HG03575 (cell line): ENCODE measurements around the gene CDH22.

ENCODE experiments used
- ATAC-seq: cut with Tn5 transposase; IDR thresholded peaks from one replicate; pipeline ENCODE4 v1.9.1; 2021; ENCODE audit not compliant: unreplicated experiment, insufficient number of reproducible peaks, low FRiP score; ENCODE audit errors: extremely low read depth

The CDH22 gene

DNA sequence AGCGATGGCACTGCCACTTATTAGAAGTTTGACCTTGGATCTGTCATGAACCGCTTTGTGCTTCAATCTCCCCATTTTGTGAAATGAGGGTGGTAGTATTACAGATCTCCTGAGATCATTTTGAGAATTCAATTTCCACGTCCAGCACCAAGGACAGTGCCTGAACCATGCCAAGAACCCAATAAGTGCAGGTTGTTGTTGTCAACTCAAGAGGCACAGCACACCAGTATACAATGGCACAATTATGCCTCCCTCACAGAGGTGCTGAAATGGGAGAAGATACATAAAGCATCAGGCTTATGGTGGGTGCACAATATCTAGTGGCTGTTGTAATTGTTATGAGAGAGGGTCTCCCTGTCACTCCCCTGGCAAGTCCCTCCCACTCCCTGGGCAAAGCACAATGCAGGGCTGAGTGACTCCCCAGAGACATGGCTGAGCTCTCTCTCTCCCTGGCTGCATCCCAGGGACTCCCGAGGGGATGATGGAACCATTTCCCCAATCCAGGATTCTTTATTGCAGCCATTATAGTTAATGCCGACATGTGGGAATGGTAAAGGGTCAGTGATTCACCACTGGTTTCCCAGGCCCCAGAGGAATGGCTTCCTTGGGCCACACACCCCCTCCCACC lies 78.7 kb downstream of the CDH22 start:
- ATAC-seq: no peak

DNA sequence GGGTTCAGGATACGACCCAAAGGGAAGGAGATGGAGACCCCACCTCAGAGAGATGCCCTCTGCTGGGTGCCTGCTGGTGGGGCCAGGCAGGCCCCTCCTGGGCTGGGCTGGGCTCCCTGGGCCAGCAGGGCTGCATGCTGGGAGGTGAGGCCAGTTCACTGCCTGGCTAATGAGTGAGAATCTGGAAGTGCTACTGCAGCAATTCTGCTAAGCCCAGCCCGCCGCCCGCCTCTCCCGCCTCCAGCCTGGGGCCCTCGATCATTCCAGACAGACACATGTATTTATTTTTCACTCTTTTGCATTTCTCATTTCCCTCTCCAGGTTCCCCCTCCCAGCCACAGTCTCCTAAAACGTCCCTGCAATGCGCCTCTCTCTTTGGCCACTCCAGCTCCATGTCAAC lies 79.6 kb downstream of the CDH22 start:
- no peak for ATAC-seq

DNA sequence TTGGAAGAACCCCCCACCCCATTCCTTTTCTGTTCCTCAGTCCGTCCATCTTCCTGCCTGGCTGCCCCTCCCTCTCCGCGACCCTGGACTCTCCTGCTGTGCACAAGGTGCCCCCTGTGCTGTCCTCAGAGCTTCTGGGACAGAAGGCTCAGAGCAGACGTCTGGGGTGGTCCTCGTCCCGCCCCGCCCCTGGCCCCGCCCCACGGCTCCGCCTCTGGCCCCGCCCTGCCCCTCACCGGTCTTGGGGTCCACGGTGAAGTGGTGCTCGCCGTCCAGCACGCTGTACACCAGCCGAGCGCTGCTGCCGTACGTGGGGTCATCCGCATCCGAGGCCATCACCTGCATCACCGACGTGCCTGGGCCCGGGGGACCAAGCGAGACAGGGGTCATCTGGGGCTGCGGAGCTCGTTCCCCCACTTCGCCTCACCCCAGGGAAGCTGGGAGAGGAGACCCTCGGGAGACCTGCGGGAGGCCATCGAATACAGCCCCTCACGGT lies 81.0 kb downstream of the CDH22 start:
- ATAC-seq: no peak

DNA sequence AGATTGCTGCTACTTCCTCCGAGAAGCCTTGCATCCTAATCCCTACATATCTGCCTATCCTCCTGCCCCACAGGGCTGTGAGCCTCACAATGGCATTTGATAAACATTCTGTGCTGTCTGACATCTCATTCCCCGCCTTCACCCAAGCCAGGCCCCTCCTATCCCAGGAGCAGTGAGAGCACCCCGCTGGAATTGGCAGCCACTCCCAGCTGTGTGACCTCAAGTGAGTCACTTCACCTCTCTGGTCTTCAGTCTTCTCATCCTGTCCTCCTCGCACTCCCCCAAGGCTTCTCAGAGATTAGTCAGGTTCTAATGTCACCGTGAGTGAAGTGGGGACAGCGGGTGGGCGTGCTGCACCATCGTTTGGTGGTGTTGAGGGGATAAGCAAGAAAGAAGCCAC lies 81.7 kb downstream of the CDH22 start:
- ATAC-seq: no peak

DNA sequence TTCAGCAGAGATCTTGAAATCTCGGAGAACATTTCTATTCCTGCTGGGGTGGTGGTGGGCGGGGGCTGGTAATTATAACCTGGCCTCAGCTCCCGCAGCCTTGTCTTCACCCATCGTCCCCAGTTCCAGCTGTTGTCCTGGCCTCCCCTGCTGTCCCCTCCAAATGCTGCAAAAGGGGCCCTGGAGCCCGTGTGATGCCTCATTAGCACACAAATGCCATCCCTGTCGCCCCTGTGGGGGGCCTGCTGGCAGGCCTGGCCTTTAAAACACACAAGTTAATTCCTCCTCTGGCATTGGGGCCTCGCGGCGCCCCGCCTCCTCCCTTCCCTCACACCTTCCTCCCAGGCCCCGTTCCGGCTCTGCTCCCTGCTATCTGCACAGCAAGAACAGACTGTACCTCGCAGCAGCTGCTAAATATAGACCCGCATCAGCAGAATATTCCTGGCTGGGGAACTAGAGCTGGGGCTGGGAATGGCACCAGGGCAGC lies 85.7 kb downstream of the CDH22 start:
- ATAC-seq: no peak

DNA sequence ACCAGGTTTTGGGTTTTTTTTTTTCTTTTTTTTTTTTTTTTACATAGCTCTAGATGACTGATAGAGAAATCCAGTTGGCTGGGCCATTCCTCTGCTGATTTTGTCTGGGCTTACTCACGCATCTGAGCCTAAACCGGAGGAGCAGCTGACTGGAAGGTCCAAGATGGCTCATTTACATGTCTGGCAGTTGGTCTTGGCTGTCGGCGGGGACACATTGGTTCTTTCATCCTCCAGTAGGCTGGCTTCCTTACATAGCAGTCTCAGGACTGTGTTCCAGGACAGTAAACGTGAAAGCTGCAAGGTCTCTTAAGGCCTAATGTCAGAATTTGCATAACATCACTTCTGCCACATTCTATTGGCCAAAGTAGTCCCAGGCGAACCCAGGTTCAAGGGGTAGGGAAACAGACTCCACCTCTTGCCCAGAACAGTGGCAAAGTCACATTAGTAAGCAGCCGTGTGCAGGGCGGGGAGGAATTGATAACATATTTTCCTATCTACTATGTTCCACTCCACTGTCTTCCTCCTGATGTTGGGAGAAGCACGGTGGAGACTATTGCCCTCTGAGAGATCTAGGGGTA lies 87.0 kb downstream of the CDH22 start:
- no peak for ATAC-seq

DNA sequence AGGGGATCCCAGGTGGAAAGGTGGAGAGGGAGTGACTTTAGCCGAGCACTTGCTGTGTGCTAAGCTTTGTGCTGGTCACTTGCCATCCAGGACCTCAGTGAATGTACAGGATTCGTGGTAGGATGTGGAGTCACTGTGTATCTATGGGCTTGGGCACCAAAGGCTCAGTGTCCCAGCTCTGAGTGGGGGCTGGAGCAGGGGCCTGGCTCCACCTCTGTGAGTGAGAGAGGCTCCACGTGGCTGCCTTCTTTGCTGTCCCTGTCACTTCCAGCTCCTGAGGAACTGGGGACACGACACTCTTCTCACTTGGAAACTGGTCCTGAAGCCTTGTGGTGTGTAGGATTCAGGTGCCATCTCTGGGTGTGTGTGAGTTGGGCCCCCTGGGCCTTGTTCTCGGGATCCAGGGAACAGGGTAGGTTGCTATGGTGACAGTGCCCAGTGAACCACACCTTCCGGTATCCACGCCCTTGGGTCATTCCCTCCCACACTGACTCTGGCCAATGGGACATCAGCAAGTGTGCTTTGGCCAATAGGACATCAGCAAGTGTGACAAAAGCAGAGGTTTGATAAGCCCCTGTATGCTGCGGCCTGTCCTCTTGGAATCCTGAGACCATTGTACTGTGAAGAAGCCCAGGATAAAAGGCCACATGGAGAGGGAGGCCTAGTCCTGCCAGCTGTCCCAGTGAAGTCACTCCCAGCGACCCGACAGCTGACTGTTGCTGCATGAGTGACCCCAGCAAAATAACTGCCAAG lies 87.7 kb downstream of the CDH22 start:
- no peak for ATAC-seq

DNA sequence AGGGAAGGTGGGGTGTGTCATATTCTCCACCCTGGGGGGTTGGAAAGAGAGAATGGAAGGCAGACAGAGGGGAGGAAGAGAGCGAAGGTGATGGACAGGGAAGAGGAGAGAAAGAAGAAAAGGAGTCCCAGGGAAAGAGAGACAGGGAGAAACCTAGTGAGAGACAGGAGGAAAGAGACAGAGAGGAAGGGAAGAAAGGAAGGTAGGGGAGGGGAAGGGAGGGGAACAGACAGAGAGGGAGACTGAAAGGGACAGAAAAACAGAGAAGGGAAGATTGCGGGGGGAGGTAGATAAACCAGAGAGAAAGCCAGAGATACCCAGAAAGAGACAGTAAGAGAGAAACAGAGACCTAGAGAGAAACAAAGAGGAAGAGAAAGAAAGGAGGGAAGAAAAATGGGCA lies 88.4 kb downstream of the CDH22 start:
- ATAC-seq: no peak

DNA sequence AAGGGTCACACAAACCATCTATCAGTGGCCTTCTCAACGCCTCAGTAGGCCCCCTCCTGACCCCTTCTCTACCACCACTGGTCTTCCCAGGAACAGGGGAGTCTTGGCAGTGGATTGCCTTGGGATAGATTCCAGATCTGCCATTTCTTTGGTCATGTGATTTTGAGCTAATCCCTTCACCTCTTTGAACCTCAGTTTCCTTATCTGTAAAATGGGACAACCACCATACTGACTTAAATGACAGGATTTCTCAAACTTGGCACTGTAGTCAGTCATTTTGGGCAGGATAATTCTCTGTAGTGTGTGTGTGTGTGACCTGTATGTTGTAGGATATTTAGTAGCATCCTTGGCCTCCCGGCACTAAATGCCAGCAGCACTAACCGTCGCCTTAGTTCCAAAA lies 89.1 kb downstream of the CDH22 start:
- no peak for ATAC-seq

DNA sequence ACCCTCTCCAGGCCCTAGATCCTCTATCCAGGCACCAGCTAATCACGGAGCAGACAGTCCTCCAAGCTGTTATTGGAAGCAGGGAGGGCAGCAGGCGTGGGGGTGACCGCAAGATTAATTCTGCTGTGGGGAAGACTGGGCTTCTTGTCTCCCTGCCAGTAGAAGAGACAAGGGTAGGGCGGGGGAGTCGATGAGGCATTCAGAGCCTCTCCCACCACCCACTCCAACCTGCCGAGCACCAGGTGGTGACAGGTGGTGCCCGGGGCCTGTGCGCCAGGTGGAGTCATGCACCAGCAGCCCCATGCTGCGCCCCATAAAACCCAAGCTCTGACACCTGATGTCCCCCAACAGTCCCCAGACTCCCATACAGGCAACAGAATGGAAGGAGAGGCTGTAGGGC lies 89.6 kb downstream of the CDH22 start:
- ATAC-seq: no peak

DNA sequence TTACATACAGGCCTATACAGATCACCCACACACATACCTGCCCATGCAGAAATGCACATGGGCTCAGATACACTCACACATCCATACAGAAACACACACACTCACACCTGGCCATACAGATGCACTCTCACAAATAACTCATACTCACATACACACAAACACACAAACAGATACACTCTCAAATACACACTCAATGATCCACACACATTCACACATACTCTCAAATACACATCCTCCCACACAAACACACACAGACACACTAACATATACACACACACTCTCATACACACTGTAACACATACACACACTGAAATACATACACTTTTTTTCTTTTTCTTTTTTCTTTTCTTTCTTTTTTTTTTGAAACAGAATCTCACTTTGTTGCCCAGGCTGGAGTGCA lies 90.7 kb downstream of the CDH22 start:
- no peak for ATAC-seq

DNA sequence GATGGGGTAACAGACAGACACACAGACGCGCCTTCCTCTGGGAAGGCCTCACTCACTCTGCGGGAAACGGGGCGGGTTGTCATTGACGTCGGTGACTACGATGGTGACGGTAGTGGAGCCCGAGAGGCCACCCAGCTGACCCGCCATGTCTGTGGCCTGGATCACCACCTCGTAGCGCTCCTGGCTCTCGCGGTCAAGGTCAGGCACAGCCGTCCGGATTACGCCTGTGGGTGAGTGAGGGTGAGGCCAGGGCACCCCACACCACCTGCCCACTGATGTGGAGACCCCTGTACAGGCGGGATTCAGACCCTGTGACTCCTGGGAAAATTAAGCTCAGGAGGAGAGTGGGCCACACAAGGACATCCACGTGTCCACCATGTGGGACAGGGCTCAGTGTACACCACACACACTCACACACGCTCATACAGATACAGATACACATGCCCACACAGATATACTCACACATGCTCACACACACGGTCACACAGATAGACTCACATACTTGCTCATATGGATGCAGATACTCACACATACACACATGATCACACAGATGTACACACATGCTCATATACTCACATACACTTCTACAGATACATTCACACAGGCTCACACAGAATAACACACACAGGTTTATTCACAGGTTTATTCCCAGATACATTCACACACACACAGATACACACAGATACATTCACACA lies 91.4 kb downstream of the CDH22 start:
- ATAC-seq: no peak

DNA sequence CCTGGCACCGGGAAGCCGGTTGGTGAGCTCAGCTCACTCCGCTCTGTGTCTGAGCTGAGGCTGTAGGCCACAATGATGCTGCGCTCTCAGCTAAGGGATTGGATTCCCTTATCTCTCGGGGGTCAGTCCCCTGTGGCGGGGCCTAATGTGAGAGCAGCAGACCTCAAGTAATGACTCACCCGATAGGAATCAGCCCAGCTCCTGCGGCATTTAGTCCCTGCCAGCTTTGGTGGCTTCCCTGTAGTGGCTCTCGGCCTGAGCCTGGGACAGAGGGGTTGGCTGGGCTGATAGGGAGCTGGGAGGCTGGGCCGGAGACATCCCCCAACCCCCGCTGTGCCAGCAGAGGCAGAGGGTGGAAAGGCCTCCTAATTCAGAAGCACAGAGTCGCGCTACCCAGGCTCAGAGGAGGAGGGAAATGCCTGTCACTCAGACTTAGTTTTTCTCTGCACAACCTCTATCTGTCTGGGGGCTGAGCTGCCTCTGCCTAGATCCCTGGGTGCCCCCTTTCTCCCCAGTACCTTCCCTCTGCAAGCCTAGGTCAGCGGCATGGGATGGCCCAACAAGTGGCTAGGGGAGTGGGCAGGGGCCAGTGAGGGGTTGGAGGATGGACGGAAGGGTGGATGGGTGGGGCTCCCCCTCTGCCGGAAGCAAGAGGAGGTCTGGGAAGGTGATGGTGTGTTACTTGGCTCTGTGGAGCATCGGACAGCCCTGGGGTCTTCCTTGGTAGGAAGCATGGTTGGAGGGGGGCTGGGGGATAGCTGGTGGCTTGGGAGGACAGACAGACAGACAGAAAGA lies 92.2 kb downstream of the CDH22 start:
- no peak for ATAC-seq

DNA sequence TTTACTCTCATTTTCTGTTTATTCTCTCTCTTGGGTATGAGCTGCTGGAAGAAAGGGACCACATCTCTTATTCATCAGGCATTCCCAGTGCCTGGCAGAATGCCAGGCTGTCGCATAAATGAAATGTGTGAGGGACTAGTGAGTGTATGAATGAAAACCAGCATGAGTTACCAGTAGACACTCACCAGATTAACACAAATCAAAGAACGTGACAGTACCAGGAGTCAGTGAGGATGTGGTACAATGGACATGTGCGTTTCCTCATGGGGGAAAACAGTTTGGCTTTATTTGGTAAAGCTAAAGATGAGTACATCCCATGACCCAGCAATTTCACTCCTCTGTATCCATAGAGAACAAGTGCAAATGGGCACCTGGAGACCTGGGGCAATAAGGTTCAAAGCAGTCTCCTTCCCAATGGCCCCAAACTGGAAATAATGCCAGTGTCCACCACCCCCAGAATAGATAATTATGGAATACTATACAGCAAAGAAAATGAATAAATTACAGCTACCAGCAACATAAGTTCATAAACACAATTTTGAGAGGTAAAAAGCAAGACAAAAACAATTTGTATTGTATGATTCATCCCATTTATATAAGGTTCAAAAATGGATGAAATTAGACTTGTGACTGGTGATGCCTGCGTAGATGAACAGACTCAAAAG lies 93.3 kb downstream of the CDH22 start:
- ATAC-seq: no peak

DNA sequence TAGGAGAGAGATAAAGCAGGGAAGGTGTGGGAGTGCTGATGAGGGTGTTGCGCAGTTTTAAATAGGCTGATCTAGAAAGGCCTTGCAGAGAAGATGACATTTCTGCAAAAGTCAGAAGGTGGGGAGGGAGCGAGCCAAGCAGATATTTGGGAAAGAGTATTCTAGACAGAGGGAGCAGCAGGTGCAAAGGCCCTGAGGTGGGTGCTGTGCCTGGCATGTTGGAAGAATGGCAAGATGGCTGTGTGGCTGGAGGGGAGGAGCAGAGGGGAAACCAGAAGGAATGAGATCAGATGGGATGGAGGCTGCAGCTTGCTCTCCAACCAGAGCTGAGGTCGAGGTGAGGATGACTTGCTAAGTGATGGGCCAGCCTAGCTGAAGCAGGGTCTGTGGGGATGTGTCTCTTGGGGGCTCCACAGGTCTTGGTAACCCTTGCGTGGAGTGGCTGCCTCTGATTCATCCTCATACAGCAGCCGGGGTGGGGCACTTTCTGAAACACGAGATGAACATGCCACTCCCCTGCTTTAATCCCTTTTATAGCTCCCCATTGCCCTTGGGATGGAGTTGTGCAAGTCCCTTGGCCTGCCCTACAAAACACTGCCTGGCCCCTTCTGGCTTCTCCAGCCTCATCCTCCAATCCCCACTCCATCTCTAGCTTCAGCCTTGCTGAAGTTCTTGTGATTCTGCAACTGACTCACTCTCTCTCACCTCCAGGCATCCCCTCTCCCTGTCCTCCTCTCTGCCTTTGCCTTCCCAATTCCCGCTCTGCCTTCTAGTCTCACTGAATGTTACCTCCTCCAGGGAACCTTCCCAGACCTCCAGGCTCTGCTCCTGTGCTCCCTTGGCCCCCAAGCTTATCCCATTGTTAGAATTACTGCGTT lies 94.1 kb downstream of the CDH22 start:
- no peak for ATAC-seq

DNA sequence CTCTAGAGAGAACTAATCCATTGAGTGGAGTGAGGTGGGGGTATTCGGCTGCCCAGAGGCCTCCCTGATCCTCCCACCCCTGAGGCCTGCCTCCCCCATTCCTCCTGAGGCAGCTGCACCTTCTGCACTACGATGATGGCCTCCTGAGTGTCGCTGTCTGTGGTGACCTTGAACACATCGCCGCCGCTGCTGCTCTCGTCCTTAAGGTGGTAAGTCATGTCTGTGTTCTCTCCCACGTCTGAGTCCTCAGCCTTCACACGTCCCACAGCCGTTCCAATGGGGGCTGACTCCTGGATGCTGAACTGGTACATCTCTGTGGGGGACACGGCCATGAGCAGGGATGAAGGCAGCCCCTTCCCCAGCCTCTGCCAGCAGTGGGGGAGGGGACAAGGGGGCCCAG lies 95.4 kb downstream of the CDH22 start:
- no peak for ATAC-seq

DNA sequence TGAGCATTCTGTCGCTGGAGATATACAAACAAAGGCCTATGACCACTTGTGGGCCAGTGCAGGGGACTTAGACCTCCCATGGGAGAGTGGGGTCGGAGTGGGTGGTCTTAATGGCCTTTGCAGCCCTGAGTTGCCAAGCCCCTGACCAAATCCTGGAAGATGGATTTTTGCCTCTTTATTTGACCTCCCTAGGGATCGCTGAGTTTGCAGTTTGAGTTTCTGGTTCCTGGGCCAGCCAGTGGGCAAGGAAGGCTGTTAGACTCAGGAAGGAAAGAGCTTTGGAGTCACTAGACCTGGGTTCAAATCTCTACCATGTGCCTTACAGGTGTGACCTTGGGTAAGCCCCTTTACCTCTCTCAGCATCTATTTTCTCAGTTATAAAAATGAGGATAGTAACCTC lies 96.0 kb downstream of the CDH22 start:
- no peak for ATAC-seq

DNA sequence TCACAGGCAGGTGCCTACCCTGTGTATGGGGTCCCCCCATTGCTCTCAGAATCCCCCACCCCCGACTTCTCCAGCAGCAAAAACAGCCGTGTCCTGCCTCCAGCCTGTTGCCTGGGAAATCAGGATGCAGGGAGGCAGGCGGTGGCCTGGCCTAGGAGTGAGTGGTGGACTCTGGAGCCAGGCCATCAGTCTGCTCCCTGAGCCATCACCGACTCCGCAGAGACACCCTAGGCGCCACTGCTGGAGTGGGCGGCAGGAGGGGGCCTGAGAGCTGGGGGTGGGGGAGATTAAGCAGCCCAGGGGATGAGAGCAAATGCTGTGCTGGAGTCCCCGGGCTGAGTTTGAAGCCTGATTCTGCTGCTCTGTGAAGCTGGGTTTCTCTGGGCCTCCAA lies 97.0 kb downstream of the CDH22 start:
- no peak for ATAC-seq
